HepG2 (cell line): ENCODE data around the gene CYRIA. TPM values are rescaled to one million over a fixed set of nuclear protein-coding genes. Genes with fewer than 3 reads are reported as not detected.

Experiments used
- ATAC-seq: fragments of 200-7000 bp; cut with Tn5 transposase; 3 replicates; pipeline ENCODE4 v1.9.1; 2020; ENCODE audit warnings: mild to moderate bottlenecking, moderate library complexity
- BruUV-seq: library from RNA; stranded (reverse); fragments of 400-500 nt; replicated peaks from 2 replicates; lab custom pipeline; 2021; lab: Mats Ljungman, UMichigan
- CTCF ChIA-PET: fragments of 300-600 bp; formaldehyde crosslinking; extraction: SDS; loops from one replicate; lab custom pipeline; 2021; ENCODE audit warnings: low total read pairs, inconsistent platforms, low intra/inter-chr PET ratio; lab: Yijun Ruan, JAX
- POLR2A ChIA-PET: fragments of 350-600 bp; sonication (Branson Sonifier 250); formaldehyde crosslinking; loops from one replicate; lab custom pipeline; 2020; ENCODE audit warnings: antibody characterized with exemption, inconsistent platforms; lab: Yijun Ruan, JAX
- DNase-seq: peaks from one replicate; pipeline ENCODE4 v3.0.0-alpha.2; 2015; ENCODE audit warnings: low spot score
- FAIRE-seq: peaks from 3 replicates; lab custom pipeline; 2011; peaks lifted over from hg19 to GRCh38; lab: Jason Lieb, UNC
- H2AFZ ChIP-seq: one replicate; pipeline ENCODE4 v1.6.1; 2011; ENCODE audit warnings: low read length, inconsistent platforms
- H3K27ac ChIP-seq: fragments of 300-600 bp; 3 replicates; pipeline ENCODE4 v1.8.0; 2011; ENCODE audit warnings: mixed run types, mild to moderate bottlenecking, mixed read lengths, low read length, inconsistent platforms; ENCODE audit not compliant: insufficient read depth; ENCODE audit errors: extremely low read length
- H3K27me3 ChIP-seq, 2 experiments: fragments of 200-600 bp in 1 of 2; 2 replicates in 1 of 2; 3 replicates in 1 of 2; pipeline versions ENCODE4 v1.6.0 to v1.8.0; 2011; ENCODE audit warnings: low read length in 2 of 2, mild to moderate bottlenecking in 2 of 2, moderate library complexity in 2 of 2, inconsistent platforms in 1 of 2; ENCODE audit not compliant: insufficient read depth in 2 of 2, control insufficient read depth in 1 of 2
- H3K36me3 ChIP-seq, 2 experiments: fragments of 200-600 bp in 1 of 2; replicated peaks in 1 of 2; 2 replicates in 1 of 2; 3 replicates in 1 of 2; pipeline versions ENCODE4 v1.5.1 to v1.8.0; 2011; ENCODE audit warnings: low read length in 2 of 2, inconsistent platforms in 1 of 2; ENCODE audit not compliant: insufficient read depth in 2 of 2, control insufficient read depth in 1 of 2
- H3K4me1 ChIP-seq: 2 replicates; pipeline ENCODE4 v1.5.1; 2012; ENCODE audit warnings: low read length, inconsistent platforms; ENCODE audit not compliant: insufficient read depth
- H3K4me2 ChIP-seq: 2 replicates; pipeline ENCODE4 v1.6.0; 2011; ENCODE audit warnings: low read depth, low read length, inconsistent platforms
- H3K4me3 ChIP-seq, 3 experiments: fragments of 200-600 bp in 1 of 3; sonication (generic), shearing (Covaris generic) in 1 of 3; replicated peaks in 1 of 3; 2 replicates each; pipeline ENCODE4 v1.5.1; 2011 to 2016; ENCODE audit warnings: low read length in 3 of 3, inconsistent platforms in 2 of 3, low read depth in 2 of 3, mild to moderate bottlenecking in 2 of 3, control low read depth in 1 of 3, mixed read lengths in 1 of 3; ENCODE audit not compliant: insufficient read depth in 1 of 3
- H3K79me2 ChIP-seq: one replicate; pipeline ENCODE4 v1.6.1; 2011; ENCODE audit warnings: low read length, inconsistent platforms; ENCODE audit not compliant: insufficient read depth
- H3K9ac ChIP-seq: 2 replicates; pipeline ENCODE4 v1.6.0; 2011; ENCODE audit warnings: mild to moderate bottlenecking, low read depth, low read length, inconsistent platforms; ENCODE audit not compliant: insufficient read depth
- H3K9me3 ChIP-seq: 2 replicates; pipeline ENCODE4 v1.5.1; 2012; ENCODE audit warnings: mild to moderate bottlenecking, low read length
- H4K20me1 ChIP-seq: 2 replicates; pipeline ENCODE4 v1.6.0; 2011; ENCODE audit warnings: inconsistent platforms, mild to moderate bottlenecking, low read length, moderate library complexity; ENCODE audit not compliant: insufficient read depth
- ADNP ChIP-seq: sonication (generic); formaldehyde crosslinking; IDR thresholded peaks from 2 replicates; pipeline ENCODE4 v1.4.0; 2020; ENCODE audit warnings: missing genetic modification reagents
- CENPT ChIP-seq: sonication (generic); formaldehyde crosslinking; IDR thresholded peaks from 2 replicates; pipeline ENCODE4 v1.8.0; 2022; ENCODE audit warnings: low read depth, mild to moderate bottlenecking, moderate library complexity, missing genetic modification reagents
- FOXO4 ChIP-seq: sonication (generic); formaldehyde crosslinking; conservative IDR thresholded peaks from 2 replicates; pipeline ENCODE4 v1.8.1; 2023; ENCODE audit warnings: missing genetic modification reagents
- MED8 ChIP-seq: sonication (generic); formaldehyde crosslinking; IDR thresholded peaks from 2 replicates; pipeline ENCODE4 v1.8.1; 2023; ENCODE audit warnings: mild to moderate bottlenecking, missing genetic modification reagents; ENCODE audit not compliant: insufficient replicate concordance
- MIER2 ChIP-seq: IDR thresholded peaks from 2 replicates; pipeline ENCODE4 v1.6.1; 2016; ENCODE audit warnings: missing biosample characterization, missing genetic modification reagents
- NCOA1 ChIP-seq: sonication (generic); formaldehyde crosslinking; IDR thresholded peaks from 2 replicates; pipeline ENCODE4 v1.9.0; 2021; ENCODE audit warnings: missing genetic modification reagents
- NFE2L2 ChIP-seq: fragments of 150-350 bp; IDR thresholded peaks from 2 replicates; pipeline ENCODE4 v1.6.1; 2014; ENCODE audit warnings: low read length
- SMARCC2 ChIP-seq: fragments of 450-650 bp; IDR thresholded peaks from 2 replicates; pipeline ENCODE4 v1.6.1; 2017; ENCODE audit warnings: antibody characterized with exemption, mild to moderate bottlenecking
- SP5 ChIP-seq: IDR thresholded peaks from 2 replicates; pipeline ENCODE4 v1.6.1; 2016; ENCODE audit warnings: low read depth, borderline replicate concordance
- TBX2 ChIP-seq: sonication (generic); formaldehyde crosslinking; IDR thresholded peaks from 2 replicates; pipeline ENCODE4 v1.5.0; 2020; ENCODE audit warnings: missing genetic modification reagents, mild to moderate bottlenecking, borderline replicate concordance
- TFAP4 ChIP-seq: sonication (generic); IDR thresholded peaks from 2 replicates; pipeline ENCODE4 v1.6.1; 2016; ENCODE audit warnings: low read depth, borderline replicate concordance
- TP53 ChIP-seq: sonication (generic); formaldehyde crosslinking; conservative IDR thresholded peaks from 2 replicates; pipeline ENCODE4 v1.4.0; 2020; ENCODE audit warnings: missing genetic modification reagents
- XRCC5 ChIP-seq: fragments of 200-400 bp; formaldehyde crosslinking; optimal IDR thresholded peaks from 2 replicates; pipeline ENCODE3; 2017; ENCODE audit warnings: mild to moderate bottlenecking, low read length
- ZFP36L2 ChIP-seq: sonication (generic); formaldehyde crosslinking; IDR thresholded peaks from 2 replicates; pipeline ENCODE4 v1.4.0; 2020; ENCODE audit warnings: missing genetic modification reagents
- ZFP90 ChIP-seq: sonication (generic); formaldehyde crosslinking; IDR thresholded peaks from 2 replicates; pipeline ENCODE4 v1.8.0; 2022; ENCODE audit warnings: missing genetic modification reagents, mild to moderate bottlenecking, inconsistent platforms, borderline replicate concordance
- ZMAT3 ChIP-seq: sonication (generic); formaldehyde crosslinking; conservative IDR thresholded peaks from 2 replicates; pipeline ENCODE4 v1.7.0; 2021; ENCODE audit warnings: missing genetic modification reagents
- ZNF180 ChIP-seq: sonication (generic); formaldehyde crosslinking; IDR thresholded peaks from 2 replicates; pipeline ENCODE4 v1.4.0; 2020; ENCODE audit warnings: low read depth, missing genetic modification reagents, borderline replicate concordance
- ZNF274 ChIP-seq: sonication (generic); formaldehyde crosslinking; IDR thresholded peaks from 2 replicates; pipeline ENCODE4 v1.5.1; 2020; ENCODE audit warnings: mild to moderate bottlenecking, missing genetic modification reagents
- ZNF460 ChIP-seq: sonication (generic); formaldehyde crosslinking; IDR thresholded peaks from 2 replicates; pipeline ENCODE4 v1.5.1; 2020; ENCODE audit warnings: missing genetic modification reagents, mild to moderate bottlenecking, borderline replicate concordance
- ZNF619 ChIP-seq: sonication (generic); formaldehyde crosslinking; IDR thresholded peaks from 2 replicates; pipeline ENCODE4 v1.4.0; 2020; ENCODE audit warnings: mild to moderate bottlenecking, missing genetic modification reagents
- ZNF850 ChIP-seq: sonication (generic); formaldehyde crosslinking; conservative IDR thresholded peaks from 2 replicates; pipeline ENCODE4 v1.9.0; 2021; ENCODE audit warnings: mild to moderate bottlenecking, missing genetic modification reagents
- WGBS: methylation state at CpG from one replicate; pipeline ENCODE4 v1.1.6; 2017; ENCODE audit warnings: low lambda C conversion rate; 5-methylcytosine and 5-hydroxymethylcytosine counted together
- in situ Hi-C: cut with HindIII; loops from 2 replicates; pipeline ENCODE4 v1.10.0; 2017; ENCODE audit warnings: low pct_unique_long_range_greater_than_20kb; ENCODE audit not compliant: extremely low pct_ligation_motif_present
- intact Hi-C: fragments of 100-400 bp; cut with micrococcal nuclease; formaldehyde crosslinking; loops from one replicate; pipeline ENCODE4 v1.10.0; 2022; ENCODE audit not compliant: unreplicated experiment
- polyA plus RNA-seq, 8 experiments: library from polyadenylated mRNA; depleted of rRNA in 3 of 8; stranded (reverse) in 7 of 8; unstranded in 1 of 8; fragments of >200 nt; fragmentation: Illumina TruSeq in 4 of 8; extraction: Trizol in 4 of 8; gene quantifications; 2 replicates each; pipeline versions ENCODE4 v1.2.1 to v1.2.3, GENCODE V29; 2011 to 2016; ENCODE audit warnings: low read depth in 4 of 8, missing spikeins in 1 of 8, mixed read lengths in 1 of 8; ENCODE audit not compliant: insufficient read depth in 1 of 8
- total RNA-seq, 5 experiments: library from RNA; depleted of rRNA; stranded (reverse); fragments of >200 nt; fragmentation: Illumina TruSeq; extraction: Trizol; gene quantifications; 2 replicates each; pipeline ENCODE4 v1.2.3, GENCODE V29; 2016; ENCODE audit warnings: low read depth in 1 of 5
- TF ChIP-seq, protein P1 (sequence below): sonication (generic); formaldehyde crosslinking; IDR thresholded peaks from 2 replicates; pipeline ENCODE4 v1.4.0; 2020; ENCODE audit warnings: missing genetic modification reagents

The CYRIA gene
- total and polyA plus RNA-seq, 2 of the 13 experiments (the other 11 are each of a cell fraction or from before 2014, with no cell fraction given) = 0.09 TPM; not detected in 1

DNA sequence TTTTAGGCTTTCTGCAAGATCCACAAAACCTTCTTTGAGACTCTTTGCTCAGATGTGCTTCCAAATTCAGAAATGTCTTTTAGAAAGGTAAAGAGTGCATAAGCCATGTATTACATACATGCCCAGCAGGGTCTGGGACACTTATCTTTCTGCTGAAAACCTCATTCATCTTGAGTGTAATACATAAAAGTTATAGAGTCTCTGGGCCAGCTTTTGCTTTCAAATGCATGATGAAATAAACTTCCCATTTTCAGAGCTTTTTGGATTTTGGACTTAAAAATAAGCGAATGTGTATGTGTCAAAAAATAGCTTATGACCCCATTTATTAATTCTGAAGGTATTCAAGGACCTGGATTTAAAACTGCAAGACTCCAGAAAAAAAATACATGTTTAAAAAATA lies 8.0 kb downstream of the CYRIA start (continued):
- TF ChIP-seq, protein P1, sequence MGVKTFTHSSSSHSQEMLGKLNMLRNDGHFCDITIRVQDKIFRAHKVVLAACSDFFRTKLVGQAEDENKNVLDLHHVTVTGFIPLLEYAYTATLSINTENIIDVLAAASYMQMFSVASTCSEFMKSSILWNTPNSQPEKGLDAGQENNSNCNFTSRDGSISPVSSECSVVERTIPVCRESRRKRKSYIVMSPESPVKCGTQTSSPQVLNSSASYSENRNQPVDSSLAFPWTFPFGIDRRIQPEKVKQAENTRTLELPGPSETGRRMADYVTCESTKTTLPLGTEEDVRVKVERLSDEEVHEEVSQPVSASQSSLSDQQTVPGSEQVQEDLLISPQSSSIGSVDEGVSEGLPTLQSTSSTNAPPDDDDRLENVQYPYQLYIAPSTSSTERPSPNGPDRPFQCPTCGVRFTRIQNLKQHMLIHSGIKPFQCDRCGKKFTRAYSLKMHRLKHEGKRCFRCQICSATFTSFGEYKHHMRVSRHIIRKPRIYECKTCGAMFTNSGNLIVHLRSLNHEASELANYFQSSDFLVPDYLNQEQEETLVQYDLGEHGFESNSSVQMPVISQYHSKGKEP (CRISPR knock-in tag) = no peak
- TF ChIP-seq ZFP90 (CRISPR knock-in tag) (no peak), NCOA1 (CRISPR knock-in tag) (no peak), TP53 (CRISPR knock-in tag) (no peak), MIER2 (CRISPR knock-in tag) (no peak), ADNP (no peak), SMARCC2 (no peak)

GRCh38 chr2:16656784-16657391 lies 8.7 kb downstream of the CYRIA start:
- H3K27ac ChIP-seq = no peak overlapping the region
- no peak for DNase-seq
- no TSS peak for BruUV-seq
- FAIRE-seq = no peak
- H3K9me3 ChIP-seq = no peaks in the 10 kb centered on the region
- H2AFZ ChIP-seq = no peak overlapping the region
- ChIA-PET CTCF (no interaction called here), POLR2A (no interaction called here)
- TF ChIP-seq ZNF274 (CRISPR knock-in tag) (no peak), ZNF619 (CRISPR knock-in tag) (no peak), MED8 (no peak), NFE2L2 (no peak), ZNF460 (CRISPR knock-in tag) (no peak), ZNF850 (CRISPR knock-in tag) (no peak), CENPT (CRISPR knock-in tag) (no peak), XRCC5 (no peak), ZMAT3 (no peak), TBX2 (CRISPR knock-in tag) (no peak), FOXO4 (CRISPR knock-in tag) (no peak), ZNF180 (no peak), TFAP4 (no peak), ZFP36L2 (CRISPR knock-in tag) (no peak), SP5 (no peak)
- intact Hi-C loops = no loop called here
- no peaks in the 10 kb centered on the region for H3K36me3 ChIP-seq
- no peak overlapping the region for H3K4me2 ChIP-seq
- no peaks in the 10 kb centered on the region for H4K20me1 ChIP-seq
- WGBS = 25% methylated on average over 8 of the region's 8 CpGs
- peaks cover 0 to 10% of the 10 kb centered on the region in 2 experiments; a peak in 2 of 5 replicates for H3K27me3 ChIP-seq
- peaks cover 13% of the 10 kb centered on the region for H3K4me1 ChIP-seq
- ATAC-seq = no peak
- in situ Hi-C loops = no loop called here
- H3K9ac ChIP-seq = no peak overlapping the region
- H3K79me2 ChIP-seq = no peaks in the 10 kb centered on the region
- no peak overlapping the region for H3K4me3 ChIP-seq
